HG02759 (cell line): ENCODE results near the gene XYLT1.

ENCODE experiments used
- ATAC-seq: cut with Tn5 transposase; IDR thresholded peaks from one replicate; pipeline ENCODE4 v1.9.1; 2021; ENCODE audit warnings: mild to moderate bottlenecking, moderate library complexity; ENCODE audit not compliant: unreplicated experiment

Gene XYLT1

GRCh38 chr16:17295948-17296347 lies 174.8 kb downstream of the XYLT1 start:
- no peak for ATAC-seq

DNA sequence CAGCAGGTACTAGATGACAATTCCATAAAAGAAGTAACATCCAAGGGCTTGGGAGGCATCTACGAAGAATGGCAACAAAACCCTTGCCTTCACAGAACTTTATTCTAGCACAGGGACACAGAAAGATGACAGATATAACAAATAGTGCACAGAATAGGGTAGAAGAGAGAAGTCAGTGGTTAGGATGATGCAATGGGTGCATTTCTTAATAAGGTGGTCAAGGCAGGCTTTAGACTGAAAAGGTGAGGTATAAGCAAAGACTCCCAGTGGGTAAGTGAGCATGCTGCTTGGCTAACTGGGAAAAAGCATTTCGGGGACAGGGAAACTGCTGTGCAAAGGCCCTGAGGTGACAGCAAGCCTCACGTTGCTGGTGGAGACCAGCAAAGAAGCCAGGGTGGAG lies 175.9 kb downstream of the XYLT1 start:
- ATAC-seq: no peak

- ATAC-seq: no peak
These were observed 176.8 kb downstream of the XYLT1 start for GRCh38 chr16:17293813-17294558.

DNA sequence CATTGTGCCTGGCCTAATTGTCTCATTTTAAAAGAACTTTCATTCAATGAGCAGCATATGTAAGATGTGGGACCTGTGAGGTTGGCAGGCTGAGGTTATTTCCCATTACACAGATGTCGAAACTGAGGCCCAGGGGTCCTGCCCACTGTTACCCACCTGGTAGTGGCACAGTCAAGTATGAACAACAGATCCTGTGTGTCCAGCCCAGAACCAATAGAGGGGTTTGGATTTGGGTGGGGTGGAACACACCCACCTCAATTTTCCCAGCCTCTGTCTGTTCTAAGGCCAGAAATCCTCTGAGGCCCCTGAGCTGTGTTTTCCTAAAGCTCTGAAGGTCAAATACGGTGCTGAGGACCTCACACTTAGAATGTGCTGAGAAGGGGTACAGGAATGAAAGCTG lies 179.5 kb downstream of the XYLT1 start:
- ATAC-seq: no peak

- ATAC-seq: no peak
These were observed 180.8 kb downstream of the XYLT1 start for GRCh38 chr16:17289674-17290635.

DNA sequence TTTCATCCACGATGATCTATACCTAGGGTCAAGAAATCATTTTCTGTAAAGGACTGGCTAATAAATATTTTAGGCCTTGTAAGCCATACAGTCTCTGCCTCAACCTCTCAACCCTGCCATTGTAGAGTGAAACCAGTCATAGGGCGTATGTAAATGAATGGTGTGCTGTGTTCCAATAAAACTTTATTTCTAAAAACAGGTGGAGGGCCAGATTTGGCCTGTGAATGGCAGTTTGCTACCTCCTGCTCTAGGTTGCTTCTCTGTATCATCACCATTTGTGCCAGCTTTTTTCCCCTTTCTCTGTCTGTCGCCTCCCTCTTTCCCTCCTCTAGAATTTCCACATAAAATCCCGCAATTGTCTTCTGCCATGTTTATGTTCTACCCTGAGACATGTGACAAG lies 181.7 kb downstream of the XYLT1 start:
- no peak for ATAC-seq

DNA sequence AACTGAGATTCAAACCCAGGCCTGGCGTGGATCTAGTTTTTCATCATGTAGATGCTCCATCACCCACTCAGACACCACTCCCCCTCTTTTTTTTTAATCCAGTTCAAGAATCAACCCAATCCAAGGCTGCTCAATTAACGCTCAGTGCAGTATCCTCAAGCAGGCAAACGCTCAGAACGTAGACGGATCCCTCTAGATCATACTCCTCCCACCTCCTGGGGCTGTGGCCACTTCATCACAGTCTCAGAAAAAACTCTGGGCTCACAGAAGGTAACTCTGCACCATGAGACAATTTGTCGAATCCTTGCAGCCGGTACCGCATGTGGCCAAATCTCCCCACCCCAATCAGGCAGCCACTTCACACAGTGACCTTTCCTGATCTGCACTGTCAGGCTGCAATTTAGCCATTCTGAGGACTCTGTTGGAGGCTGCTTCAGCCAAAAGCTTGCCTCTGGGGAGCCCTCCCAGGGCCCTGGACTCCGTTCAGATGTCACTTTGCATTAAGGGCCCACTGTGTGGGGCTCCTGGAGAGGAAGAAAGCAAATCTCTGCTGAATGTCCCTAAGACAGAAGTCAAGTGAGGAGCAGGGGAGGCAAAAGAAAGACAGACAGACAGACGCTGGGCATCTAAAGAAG lies 183.5 kb downstream of the XYLT1 start:
- ATAC-seq: no peak

DNA sequence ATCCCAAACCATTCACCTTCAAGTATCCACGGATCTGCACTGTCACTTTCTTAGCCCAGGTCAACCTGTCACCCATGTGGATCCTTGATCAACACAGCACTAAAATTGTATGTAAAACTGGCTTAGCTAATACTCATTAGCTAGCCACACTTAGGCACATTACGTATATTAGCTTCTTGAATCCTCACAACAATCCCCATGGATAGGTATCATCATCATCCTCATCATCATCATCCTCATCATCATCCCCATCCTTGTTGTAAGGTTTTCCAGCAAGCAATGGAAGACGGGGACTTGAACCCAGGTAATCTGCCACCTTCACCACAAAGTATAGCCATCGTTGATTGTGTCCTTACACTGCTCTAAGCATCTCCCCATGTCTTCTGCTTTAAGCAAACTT lies 184.3 kb downstream of the XYLT1 start:
- ATAC-seq: no peak

DNA sequence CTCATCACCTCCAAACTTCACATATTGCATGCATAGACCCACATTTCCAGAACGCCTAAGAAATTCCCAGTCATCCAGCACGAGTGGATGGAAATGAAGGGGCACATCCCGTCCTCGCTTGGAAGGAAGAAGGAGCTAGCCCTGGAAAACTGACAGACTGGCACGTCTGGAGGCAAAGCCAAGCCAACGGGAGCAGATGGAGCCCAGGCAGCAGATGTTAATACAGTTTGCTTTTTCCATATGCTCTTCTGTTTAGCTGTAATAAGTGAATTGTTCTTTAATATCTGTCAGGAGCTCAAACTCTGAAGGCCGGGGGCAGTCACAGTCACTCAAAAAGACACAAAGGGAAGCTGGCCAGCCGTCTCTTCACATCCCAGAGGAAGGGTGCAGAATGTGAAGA lies 187.7 kb downstream of the XYLT1 start:
- ATAC-seq: no peak

DNA sequence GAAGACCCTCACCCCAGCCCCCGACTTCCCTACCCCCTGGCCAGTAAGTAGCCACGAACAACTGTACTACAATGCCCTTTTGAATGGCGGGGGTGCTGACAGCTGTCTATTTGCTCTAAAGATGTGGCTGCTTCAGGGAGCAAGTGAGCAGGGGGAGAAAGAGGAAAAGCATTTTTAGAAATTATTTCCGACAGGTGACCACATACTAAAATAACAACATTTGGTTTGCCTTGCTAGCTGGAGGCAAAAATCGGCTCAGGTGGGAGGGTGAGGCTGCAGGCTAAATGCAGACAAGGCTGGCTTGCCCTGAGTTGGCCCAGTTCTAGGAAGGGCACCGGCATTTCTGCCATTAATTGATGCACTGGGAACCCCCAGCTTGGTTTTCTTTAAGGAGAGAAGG lies 188.5 kb downstream of the XYLT1 start:
- no peak for ATAC-seq

GRCh38 chr16:17281052-17281451 lies 189.7 kb downstream of the XYLT1 start:
- ATAC-seq: no peak

DNA sequence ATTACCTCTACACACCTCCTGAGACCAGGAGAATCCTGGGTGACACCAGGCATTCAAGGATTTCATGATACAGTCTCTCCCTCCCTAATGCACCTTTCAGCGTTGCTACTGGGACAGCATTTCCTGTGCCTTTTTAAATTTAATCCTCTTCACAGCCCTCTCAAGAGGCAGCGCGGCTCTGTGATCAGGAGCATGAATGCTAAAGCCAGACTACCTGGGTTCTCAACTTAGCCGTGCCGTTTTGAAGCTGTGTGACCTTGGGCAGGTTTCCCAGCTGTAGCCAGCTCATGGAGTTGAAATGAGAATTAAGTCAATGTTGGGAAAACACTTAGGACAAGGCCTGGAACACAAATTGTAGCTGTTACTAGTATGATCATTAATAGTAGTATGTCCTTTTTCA lies 191.8 kb downstream of the XYLT1 start:
- no peak for ATAC-seq

- ATAC-seq: no peak
These were observed 192.8 kb downstream of the XYLT1 start for GRCh38 chr16:17277981-17278381.

DNA sequence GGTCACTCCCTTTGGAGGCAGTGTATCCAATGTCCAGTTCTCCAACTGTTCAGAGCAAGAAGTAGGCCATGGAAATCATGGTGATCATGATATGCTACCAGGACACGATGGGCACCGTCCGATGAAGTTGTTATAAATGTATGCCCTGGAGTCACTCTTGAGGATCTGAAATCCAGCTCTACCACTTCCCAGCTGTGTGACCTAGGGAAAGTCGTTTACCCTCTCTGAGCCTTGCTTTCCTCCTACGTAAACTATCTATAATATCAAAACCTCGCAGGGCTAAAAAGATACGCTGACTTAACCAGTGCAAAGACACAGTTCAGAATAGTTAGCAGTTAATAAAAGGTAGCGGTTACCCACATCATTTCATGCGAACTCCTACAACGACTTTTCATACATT lies 194.2 kb downstream of the XYLT1 start:
- ATAC-seq: no peak

- ATAC-seq: no peak
These were observed 194.7 kb downstream of the XYLT1 start for GRCh38 chr16:17276010-17276530.

DNA sequence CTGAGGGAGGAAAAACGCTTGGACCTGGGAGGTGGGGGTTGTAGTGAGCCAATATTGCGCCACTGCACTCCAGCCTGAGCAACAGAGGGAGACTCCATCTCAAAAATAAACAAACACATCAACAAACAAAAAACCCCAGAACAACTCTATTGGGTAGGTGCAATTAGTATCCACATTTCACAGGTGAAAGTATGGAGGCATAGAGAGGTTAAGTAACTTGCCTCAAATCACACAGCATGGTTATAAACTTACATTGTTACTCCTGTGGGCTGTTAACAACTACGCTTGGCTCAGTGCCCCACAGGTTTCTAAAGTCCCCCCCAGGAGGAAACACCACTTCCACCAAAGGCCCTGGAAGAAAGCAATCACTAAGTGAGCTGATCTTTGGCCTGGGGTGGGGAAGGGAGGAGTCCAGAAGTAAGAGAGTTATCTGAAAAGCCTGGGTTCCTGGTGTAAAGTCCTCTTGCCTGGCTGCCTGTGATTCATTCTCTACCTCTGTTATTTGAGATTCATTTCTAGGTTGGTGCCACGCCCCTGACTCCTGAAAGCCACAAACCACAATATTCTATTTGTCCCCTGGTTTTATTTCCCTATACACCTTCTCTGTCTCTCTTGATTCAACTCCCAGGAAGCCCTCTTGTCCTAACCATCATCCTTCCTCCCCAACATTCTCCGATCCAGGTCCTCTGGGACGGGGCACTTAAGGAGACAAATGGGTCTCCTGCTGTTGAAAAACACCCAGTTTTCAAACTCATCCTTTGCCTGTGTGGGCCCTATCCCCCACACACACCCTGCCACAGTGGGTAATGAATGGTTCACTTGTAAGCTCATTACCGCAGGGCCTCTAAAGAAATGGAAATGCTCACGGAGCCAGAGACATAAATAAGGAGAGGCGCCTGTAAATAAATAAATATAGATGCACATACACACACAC lies 195.4 kb downstream of the XYLT1 start:
- ATAC-seq: no peak

DNA sequence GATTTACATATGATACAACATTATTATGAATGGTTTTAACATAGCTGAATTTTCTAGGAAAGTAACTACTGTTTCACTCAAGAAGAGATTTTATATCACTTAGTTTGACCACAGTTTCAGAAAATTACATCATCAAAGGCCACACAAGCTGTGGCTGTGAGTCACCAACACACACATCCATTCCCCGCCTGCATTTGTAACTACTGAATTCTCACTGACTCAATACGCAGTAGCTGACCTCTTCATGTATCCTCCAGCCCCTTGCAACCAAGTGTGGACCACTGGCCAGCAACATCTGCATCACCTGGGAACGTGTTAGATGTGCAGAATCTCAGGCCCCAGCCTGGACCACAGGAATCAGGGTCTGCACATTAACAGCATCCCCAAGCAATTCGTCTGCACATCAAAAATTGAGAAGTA lies 197.6 kb downstream of the XYLT1 start:
- ATAC-seq: no peak

GRCh38 chr16:17272716-17273115 lies 198.0 kb downstream of the XYLT1 start:
- ATAC-seq: no peak

- ATAC-seq: no peak
These were observed 199.1 kb downstream of the XYLT1 start for GRCh38 chr16:17271687-17272086.

DNA sequence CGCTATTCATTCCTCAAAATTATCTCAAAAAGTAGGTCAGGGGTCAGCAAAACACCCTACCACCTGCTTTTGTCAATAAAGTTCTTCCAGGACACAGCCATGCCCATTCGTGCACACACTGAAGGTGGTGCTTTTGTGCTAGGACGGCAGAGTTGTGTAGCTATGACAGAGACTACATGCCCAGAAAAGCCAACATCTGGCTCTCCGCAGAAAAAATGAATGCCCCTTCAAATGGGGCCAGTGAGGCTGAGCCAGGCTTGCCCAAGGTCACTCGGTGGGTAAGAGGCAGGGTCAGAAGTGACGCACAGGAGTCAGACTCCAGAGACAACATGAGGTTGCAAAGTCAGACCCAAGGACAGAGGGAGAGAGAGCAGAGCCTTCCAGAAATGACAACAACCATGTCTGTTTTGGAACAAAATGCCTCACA lies 200.1 kb downstream of the XYLT1 start:
- ATAC-seq: no peak
